Stimulated activated CD8-positive, alpha-beta memory T cell treated with anti-CD3 and anti-CD28 coated beads, Interleukin-15, amount 100 ng/mL, for 4 hours (primary cell): ENCODE results near the gene NR3C2.
"Not testable (repeated sequence)": the region's sequence is repeated elsewhere in the genome, so short reads cannot be mapped to it uniquely, and the experiment has no call there.

Experiments
- DNase-seq, 2 donors: peaks; one replicate each; pipeline ENCODE4 v3.0.0-alpha.2; 2020; ENCODE audit warnings: low read depth in 2 of 2

The NR3C2 gene

GRCh38 chr4:148369919-148370318 is 72.3 kb downstream of the NR3C2 start:
- no peak for DNase-seq

DNA sequence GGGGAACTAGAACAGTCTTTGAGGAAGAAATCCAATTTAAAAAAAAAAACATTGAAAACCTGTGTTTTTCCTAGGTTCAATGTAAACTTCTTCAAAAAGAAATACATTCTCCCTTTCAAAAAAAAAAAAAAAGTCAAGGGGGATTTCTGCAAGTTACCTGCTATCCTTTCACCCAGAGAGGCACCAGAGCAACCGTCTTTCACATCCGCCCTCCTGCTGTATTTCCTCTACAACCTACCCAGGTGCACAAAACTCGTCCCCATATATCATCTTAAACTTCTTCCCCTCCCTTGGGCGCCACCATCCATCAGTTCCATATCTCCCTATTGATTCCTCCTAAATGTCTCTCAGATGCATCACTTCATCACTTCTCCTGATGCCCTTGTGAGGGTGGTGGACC is 74.5 kb downstream of the NR3C2 start:
- no peak for DNase-seq

DNA sequence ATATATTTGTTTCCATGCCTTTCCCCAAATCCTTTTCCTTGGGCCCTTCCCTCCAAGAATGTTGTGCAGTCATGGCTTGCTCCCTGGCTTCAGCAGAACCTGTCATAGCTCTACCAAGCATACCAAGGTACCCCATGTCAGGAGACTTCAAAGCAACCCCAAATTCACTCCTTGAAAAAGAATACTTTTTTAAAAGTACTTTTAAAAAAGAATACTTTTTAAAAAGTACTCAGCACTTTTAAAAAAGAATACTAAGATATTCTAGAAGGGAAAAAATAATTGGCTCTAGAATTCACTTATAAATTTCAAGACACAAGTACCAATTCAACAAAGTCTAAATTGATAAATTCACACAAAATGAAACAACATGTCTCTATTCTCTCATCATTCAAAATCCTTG is 76.0 kb downstream of the NR3C2 start:
- DNase-seq: no peak

DNA sequence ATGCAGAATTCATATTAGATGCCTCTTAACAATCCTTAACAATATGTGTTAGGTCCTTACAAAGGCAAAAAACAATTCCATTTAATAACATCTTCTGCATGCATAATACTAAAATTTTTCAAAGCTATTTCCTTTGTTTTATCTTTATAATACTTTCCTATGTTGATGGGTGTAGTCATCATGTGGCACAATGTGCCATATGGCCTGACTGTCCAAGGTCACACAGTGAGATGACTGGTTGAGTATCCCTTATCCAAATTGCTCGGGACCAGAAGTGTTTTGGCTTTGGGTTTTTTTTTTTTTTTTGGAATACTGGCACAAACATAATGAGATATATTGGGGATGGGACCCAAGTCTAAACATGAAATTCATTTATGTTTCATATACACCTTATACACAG is 77.7 kb downstream of the NR3C2 start:
- no peak for DNase-seq

- no peak for DNase-seq
Observed at GRCh38 chr4:148359769-148360168, 82.4 kb downstream of the NR3C2 start.

- DNase-seq: no peak
Observed at GRCh38 chr4:148355442-148356123, 86.6 kb downstream of the NR3C2 start.

GRCh38 chr4:148354186-148354585 is 88.0 kb downstream of the NR3C2 start:
- DNase-seq: no peak

DNA sequence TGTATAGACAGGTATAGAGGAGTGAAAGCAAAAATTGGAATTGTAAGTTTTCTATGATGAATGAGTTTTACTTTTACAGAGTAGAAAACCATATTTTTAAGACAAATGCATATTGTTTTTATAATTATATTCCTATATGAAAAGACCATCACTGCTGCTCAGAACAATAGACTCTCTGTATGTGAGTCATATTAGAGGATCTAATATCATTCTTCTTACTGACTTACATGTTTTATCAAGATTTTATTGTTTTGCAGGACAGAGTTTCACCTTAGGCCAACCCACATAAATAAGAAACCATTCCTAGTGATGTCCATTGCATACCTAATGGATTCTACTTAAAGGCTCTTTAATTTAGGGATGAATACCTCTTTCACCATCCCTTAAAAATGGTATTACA is 88.6 kb downstream of the NR3C2 start:
- DNase-seq: no peak

DNA sequence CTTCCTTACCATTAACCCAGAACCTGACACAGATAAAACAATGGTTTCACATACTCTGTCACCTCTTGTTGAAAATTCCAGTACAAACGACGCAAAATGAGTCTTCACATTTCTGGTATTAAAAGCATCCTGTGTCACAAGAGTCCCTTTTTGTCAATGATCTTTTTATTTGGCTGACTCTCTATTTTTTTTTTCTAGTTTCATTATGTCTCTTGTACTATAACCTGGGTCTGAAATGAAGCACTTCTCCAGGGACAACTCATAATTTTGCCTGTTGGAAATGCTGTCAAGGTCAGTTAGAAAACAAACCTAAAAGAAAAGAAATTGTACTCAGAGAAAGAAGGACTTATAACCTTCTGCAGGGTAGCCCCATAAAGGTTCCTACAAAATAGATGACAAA is 93.1 kb downstream of the NR3C2 start:
- no peak for DNase-seq

- no peak for DNase-seq
Observed at GRCh38 chr4:148346657-148347056, 95.6 kb downstream of the NR3C2 start.

GRCh38 chr4:148345509-148345908 is 96.7 kb downstream of the NR3C2 start:
- DNase-seq: no peak

- DNase-seq: no peak
Observed at GRCh38 chr4:148344941-148345340, 97.3 kb downstream of the NR3C2 start.

DNA sequence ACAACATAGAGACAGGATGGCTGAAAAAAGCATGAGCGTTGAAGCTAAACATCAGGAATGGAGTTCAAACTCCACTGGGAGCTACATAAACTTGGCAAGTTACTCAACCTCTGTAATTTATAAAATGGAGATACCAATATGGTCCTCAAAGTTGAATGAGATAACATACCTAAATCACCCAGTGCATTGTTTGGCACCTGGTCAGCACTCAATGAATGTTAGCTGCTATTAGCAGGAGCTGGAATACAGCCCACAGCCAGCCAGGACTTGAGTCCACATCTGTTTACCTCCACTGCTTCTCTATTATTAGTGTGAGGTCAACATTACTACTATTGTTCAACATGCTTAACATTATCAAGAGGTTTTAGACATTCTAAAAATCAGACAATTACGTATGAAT is 97.9 kb downstream of the NR3C2 start:
- no peak for DNase-seq

DNA sequence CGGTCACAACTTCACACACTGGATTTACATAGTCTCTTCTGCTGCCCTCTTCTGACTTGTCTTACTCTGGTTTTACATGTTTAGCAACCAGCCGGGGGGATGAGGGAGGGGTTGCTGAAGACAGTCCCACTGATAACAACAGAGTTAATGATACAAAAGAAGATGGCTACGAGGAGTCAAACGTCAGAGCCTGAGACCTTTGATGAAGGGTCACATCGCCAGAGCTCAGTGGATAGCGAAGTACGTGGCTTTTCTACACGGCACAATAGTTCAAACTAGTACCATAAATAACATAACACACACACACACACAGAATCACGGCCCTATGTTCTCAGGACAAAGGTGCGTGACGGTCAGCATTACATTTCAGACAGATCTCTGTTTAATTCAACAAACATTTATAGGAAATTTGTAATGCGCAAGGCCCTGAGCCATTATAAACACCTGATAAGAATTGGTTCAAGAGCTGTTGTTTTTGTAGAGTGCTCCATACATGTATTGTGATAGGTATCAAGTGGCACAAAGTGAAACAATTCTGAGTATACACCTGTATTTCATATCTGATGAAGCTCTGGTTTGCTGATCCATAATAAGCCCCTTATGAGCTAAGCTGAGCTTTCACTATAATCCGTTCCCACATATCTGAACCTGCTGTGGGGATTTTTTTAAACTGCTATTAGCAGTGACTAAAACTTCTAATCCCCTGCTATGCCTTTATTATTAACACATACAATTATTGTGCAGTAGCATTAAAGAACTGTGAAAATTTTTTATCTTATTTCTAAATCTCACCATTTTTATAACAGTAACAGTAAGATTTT is 100.0 kb downstream of the NR3C2 start:
- DNase-seq: no peak

- no peak for DNase-seq
Observed at GRCh38 chr4:148335133-148335532, 107.1 kb downstream of the NR3C2 start.

DNA sequence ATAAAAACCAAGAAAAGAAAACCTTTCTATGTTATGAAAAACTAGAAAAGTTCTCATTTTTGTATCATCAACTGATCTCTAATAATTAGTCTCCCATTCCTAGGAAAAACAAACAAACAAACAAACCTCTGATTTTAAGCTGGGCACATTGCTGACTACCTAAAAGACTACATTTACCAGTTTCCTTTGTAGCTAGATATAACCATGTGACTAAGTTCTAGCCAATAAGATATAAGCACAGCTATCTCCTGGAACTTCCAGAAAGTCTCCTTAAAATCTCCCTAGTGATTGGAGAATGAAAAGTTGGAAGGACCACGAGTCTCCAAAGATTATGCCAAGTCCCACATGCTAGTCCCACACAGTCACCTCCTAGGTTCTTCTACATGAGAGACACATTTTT is 108.9 kb downstream of the NR3C2 start:
- DNase-seq: no peak

DNA sequence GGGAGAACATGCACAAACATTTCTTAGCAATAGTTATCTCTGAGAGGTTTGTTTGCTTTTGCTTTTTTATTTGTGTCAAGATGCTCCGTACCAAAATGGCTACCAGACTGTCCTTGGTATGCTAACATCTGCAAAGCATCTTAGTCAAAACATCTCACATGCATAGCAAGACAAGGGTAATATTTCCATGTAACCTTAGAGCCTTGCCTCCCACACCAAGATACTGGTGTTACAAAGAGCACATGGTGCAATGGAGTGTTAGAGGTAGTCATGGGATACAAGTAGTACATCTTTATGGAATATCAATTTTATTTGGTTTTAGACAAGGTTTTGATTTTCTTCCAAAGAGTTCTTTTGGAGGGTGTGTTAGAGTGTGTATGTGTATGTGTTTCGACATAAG is 109.7 kb downstream of the NR3C2 start:
- DNase-seq: no peak

DNA sequence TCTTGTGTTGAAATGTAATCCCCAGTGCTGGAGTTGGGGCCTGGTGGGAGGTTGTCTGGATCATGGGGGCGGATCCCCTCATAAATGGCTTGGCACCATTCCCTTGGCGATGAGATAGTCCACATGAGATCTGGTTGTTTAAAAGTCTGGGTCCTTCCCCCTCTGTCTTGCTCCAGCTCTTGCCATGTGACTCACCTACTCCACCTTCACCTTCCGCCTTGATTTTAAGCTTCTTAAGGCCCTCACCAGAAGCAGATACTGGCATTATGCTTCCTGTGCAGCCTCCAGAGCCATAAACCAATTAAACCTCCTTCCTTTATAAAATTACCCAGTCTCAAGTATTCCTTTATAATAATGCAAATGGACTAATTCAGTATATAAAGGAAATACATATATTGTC is 111.5 kb downstream of the NR3C2 start:
- DNase-seq: no peak

GRCh38 chr4:148330161-148330560 is 112.1 kb downstream of the NR3C2 start:
- no peak for DNase-seq

- no peak for DNase-seq
Observed at GRCh38 chr4:148329751-148330150, 112.5 kb downstream of the NR3C2 start.

DNA sequence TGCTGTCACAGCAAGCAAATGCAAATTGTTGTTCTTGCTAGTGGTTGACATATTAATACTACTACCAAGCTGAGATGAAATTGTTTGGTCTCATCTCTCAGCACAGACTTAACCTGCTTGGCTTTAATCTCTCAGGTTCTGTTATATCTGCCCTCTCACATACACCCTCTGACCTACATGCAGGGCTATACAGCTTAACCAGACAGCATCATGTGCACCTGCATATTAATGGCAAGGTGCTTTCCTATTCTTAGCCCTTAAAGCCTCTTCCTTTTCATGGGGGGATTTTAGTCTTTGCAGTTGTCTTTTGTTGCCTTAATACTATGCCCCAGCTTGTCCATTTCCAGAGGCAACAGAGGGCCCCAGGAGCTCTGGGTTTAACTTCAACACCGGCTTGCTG is 114.5 kb downstream of the NR3C2 start:
- DNase-seq: no peak

DNA sequence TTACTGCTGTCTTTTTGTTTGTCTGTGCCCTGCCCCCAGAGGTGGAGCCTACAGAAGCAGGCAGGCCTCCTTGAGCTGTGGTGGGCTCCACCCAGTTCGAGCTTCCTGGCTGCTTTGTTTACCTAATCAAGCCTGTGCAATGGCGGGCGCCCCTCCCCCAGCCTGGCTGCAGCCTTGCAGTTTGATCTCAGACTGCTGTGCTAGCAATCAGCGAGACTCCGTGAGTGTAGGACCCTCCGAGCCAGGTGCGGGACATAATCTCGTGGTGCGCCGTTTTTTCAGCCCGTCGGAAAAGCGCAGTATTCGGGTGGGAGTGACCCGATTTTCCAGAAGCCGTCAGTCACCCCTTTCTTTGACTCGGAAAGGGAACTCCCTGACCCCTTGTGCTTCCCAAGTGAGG is 118.9 kb downstream of the NR3C2 start:
- DNase-seq: not testable (repeated sequence)

GRCh38 chr4:148315049-148315448 is 127.2 kb downstream of the NR3C2 start:
- DNase-seq: no peak
